Activated CD8-positive, alpha-beta T cell treated with anti-CD3 and anti-CD28 coated beads for 36 hours (primary cell): ENCODE results near the gene NT5DC3. TPM values are rescaled to one million over a fixed set of nuclear protein-coding genes. Genes with fewer than 3 reads are reported as not detected.

ENCODE experiments used
- ATAC-seq: fragments of 200-7000 bp; cut with Tn5 transposase; one replicate; pipeline ENCODE4 v1.10.0; 2021; ENCODE audit warnings: mild to moderate bottlenecking, moderate library complexity
- CTCF ChIA-PET: fragments of 350-600 bp; sonication (Branson Sonifier 250); formaldehyde crosslinking; loops from one replicate; lab custom pipeline; 2021; ENCODE audit warnings: antibody characterized with exemption; lab: Charles Lee
- POLR2A ChIA-PET: fragments of 350-600 bp; sonication (Branson Sonifier 250); formaldehyde crosslinking; loops from one replicate; lab custom pipeline; 2021; ENCODE audit warnings: antibody characterized with exemption; lab: Charles Lee
- DNase-seq: peaks from one replicate; pipeline ENCODE4 v3.0.0-alpha.2; 2020
- H3K27ac Mint-ChIP-seq: one replicate; pipeline ENCODE4 v1.8.0; 2021; ENCODE audit warnings: mild to moderate bottlenecking, mixed read lengths
- H3K27me3 Mint-ChIP-seq: one replicate; pipeline ENCODE4 v1.8.0; 2021; ENCODE audit warnings: mixed read lengths
- H3K36me3 Mint-ChIP-seq: one replicate; pipeline ENCODE4 v1.8.0; 2021; ENCODE audit warnings: low read depth, mixed read lengths
- H3K4me1 Mint-ChIP-seq: one replicate; pipeline ENCODE4 v1.8.0; 2021; ENCODE audit warnings: low read depth, mixed read lengths
- H3K4me3 Mint-ChIP-seq: one replicate; pipeline ENCODE4 v1.8.0; 2021; ENCODE audit warnings: mild to moderate bottlenecking, moderate library complexity, mixed read lengths
- H3K9me3 Mint-ChIP-seq: one replicate; pipeline ENCODE4 v1.8.0; 2021; ENCODE audit warnings: mixed read lengths
- CTCF ChIP-seq: fragments of 200-600 bp; IDR thresholded peaks from one replicate; pipeline ENCODE4 v1.8.0; 2022; ENCODE audit warnings: antibody characterized with exemption, mild to moderate bottlenecking
- intact Hi-C: fragments of 100-400 bp; cut with micrococcal nuclease; formaldehyde crosslinking; loops from one replicate; pipeline ENCODE4 v1.10.0; 2022
- total RNA-seq, 2 experiments: library from RNA; stranded (reverse); gene quantifications; one replicate each; pipeline ENCODE4 v1.2.3, GENCODE V29; 2021

Gene NT5DC3
- total RNA-seq, 2 experiments from 2014 or later = 8.6 to 9.4 TPM

DNA sequence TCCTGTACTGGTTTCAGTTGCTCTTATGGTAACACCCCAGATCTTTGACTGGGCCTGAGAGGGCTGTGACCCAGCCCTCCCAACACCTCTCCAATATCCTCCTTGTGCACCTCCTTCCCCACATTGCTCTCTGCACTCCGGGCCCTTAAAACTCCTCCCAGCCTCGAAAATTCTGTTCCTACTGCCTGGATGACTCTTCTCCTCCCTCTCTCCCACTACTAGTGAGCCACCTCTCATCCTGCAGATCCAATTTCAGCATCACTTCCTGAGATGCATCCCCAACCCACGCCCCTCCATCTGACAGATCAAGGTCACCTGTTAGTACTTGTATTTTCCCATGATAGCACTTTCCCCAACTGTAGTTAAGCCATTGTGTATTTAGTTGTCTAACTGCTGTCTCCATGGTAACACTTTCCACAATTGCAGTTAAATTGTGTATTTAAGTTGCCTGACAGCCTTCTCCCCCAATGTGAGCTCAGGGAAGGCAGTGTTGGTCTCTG is 11.5 kb upstream of the NT5DC3 start:
- no peak overlapping the region for H3K4me3 Mint-ChIP-seq
- peaks cover 4% of the 10 kb centered on the region for H3K4me1 Mint-ChIP-seq
- no peak for DNase-seq
- no peak for TF ChIP-seq CTCF
- no peaks in the 10 kb centered on the region for H3K36me3 Mint-ChIP-seq
- H3K9me3 Mint-ChIP-seq = no peaks in the 10 kb centered on the region
- POLR2A ChIA-PET = no interaction called here
- H3K27ac Mint-ChIP-seq = no peak overlapping the region
- CTCF ChIA-PET = interaction anchor here (1.1 kb wide), 1 partner anchor 8 kb away, joined by 3 read pairs; no protein-coding TSS in a partner anchor
- intact Hi-C loops = no loop called here
- ATAC-seq = no peak
- no peaks in the 10 kb centered on the region for H3K27me3 Mint-ChIP-seq

DNA sequence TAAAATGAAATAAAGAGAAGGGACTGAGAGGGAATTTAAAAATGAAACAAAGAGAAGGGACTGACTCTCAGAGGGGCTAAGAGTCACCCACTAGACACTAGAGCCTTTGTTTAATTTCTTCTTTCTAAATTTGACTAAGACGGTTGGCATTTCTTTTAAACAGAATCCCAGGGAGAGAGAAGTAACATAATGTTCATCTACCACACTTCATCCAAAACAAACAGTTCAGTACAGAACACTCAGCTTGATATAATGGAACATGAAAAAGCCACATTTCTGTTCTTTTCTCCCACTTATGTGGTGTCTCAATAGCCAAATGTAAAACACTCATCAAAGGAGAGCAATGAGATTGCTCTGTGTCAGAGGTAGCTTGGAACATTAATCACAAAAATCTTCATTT is 10.1 kb upstream of the NT5DC3 start:
- Mint-ChIP-seq H3K4me1 (peaks cover 4% of the 10 kb centered on the region), H3K36me3 (no peaks in the 10 kb centered on the region), H3K27me3 (no peaks in the 10 kb centered on the region), H3K27ac (no peak overlapping the region), H3K4me3 (no peak overlapping the region), H3K9me3 (no peaks in the 10 kb centered on the region)
- DNase-seq (no peak), ATAC-seq (no peak)
- POLR2A ChIA-PET = interaction anchor here (1.0 to 1.1 kb wide), 2 partner anchors 11 to 12 kb away, joined by 3 to 4 read pairs; no protein-coding TSS in a partner anchor
- intact Hi-C loops = no loop called here
- CTCF ChIA-PET = interaction anchor here (1.1 kb wide), 1 partner anchor 79 kb away, joined by 3 read pairs; no protein-coding TSS in a partner anchor
- no peak for TF ChIP-seq CTCF

DNA sequence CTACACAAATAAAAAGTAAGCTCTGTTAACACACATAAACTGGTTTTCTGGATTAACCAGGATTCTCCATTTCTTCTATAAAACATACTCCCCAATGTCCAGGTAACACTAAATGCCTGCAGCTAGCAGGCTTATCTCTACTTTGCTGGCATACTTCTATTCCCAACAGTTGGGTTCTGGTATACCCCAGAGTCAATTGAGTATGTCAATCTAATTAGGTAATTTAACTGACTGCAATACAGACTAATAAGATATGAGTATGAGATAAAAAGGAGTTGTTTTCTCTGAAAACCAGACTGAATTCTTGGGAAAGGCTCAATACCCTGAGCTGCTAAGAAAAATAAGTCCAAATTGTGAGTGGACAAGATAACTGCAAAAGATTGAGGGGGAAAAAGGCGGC is 9.4 kb upstream of the NT5DC3 start:
- Mint-ChIP-seq H3K36me3 (no peaks in the 10 kb centered on the region), H3K27ac (no peak overlapping the region), H3K4me1 (peaks cover 4% of the 10 kb centered on the region), H3K4me3 (no peak overlapping the region), H3K9me3 (no peaks in the 10 kb centered on the region), H3K27me3 (no peaks in the 10 kb centered on the region)
- ChIA-PET POLR2A (interaction anchor here (1.0 to 1.1 kb wide), 2 partner anchors 10 to 13 kb away, joined by 3 to 4 read pairs; no protein-coding TSS in a partner anchor), CTCF (no interaction called here)
- intact Hi-C loops = no loop called here
- DNase-seq = no peak
- no peak for ATAC-seq
- no peak for TF ChIP-seq CTCF

- no peaks in the 10 kb centered on the region for H3K36me3 Mint-ChIP-seq
- H3K4me3 Mint-ChIP-seq = no peak overlapping the region
- no peak overlapping the region for H3K27ac Mint-ChIP-seq
- POLR2A ChIA-PET = no interaction called here
- CTCF ChIA-PET = no interaction called here
- H3K9me3 Mint-ChIP-seq = no peaks in the 10 kb centered on the region
- ATAC-seq (no peak), DNase-seq (no peak)
- intact Hi-C loops = no loop called here
- H3K27me3 Mint-ChIP-seq = no peaks in the 10 kb centered on the region
- TF ChIP-seq CTCF = no peak
- H3K4me1 Mint-ChIP-seq = peaks cover 4% of the 10 kb centered on the region
Measured at GRCh38 chr12:103848917-103849491, 8.0 kb upstream of the NT5DC3 start.

GRCh38 chr12:103848143-103848542 is 7.1 kb upstream of the NT5DC3 start:
- no peak for TF ChIP-seq CTCF
- no peak for ATAC-seq
- H3K27me3 Mint-ChIP-seq = no peaks in the 10 kb centered on the region
- peaks cover 4% of the 10 kb centered on the region for H3K4me1 Mint-ChIP-seq
- DNase-seq = no peak
- H3K36me3 Mint-ChIP-seq = no peaks in the 10 kb centered on the region
- no peak overlapping the region for H3K27ac Mint-ChIP-seq
- POLR2A ChIA-PET = no interaction called here
- intact Hi-C loops = no loop called here
- no peaks in the 10 kb centered on the region for H3K9me3 Mint-ChIP-seq
- CTCF ChIA-PET = no interaction called here
- no peak overlapping the region for H3K4me3 Mint-ChIP-seq
